DND-41 (cell line): ENCODE measurements around the gene PSMD3.
A peak's percentile ranks its signal among the peaks of the same experiment; 100 is the strongest.

Experiments
- ATAC-seq: fragments of 200-7000 bp; cut with Tn5 transposase; 3 replicates; pipeline ENCODE4 v1.9.1; 2021; ENCODE audit warnings: low read depth; ENCODE audit not compliant: insufficient read depth
- DNase-seq: peaks from one replicate; pipeline ENCODE4 v3.0.0-alpha.2; 2020
- H2AFZ ChIP-seq: 2 replicates; pipeline ENCODE4 v1.6.0; 2012; ENCODE audit warnings: low read depth, low read length
- H3K27ac ChIP-seq: 2 replicates; pipeline ENCODE4 v1.5.1; 2012; ENCODE audit warnings: low read length, inconsistent platforms
- H3K27me3 ChIP-seq: fragments of 200-600 bp; sonication (generic); 2 replicates; pipeline ENCODE4 v1.6.0; 2012; ENCODE audit warnings: low read length, mild to moderate bottlenecking, inconsistent platforms; ENCODE audit not compliant: insufficient read depth, poor library complexity
- H3K36me3 ChIP-seq: 2 replicates; pipeline ENCODE4 v1.5.1; 2012; ENCODE audit warnings: low read length, inconsistent platforms; ENCODE audit not compliant: insufficient read depth
- H3K4me1 ChIP-seq: 2 replicates; pipeline ENCODE4 v1.5.1; 2012; ENCODE audit warnings: mild to moderate bottlenecking, low read length; ENCODE audit not compliant: insufficient read depth
- H3K4me2 ChIP-seq: 2 replicates; pipeline ENCODE4 v1.6.0; 2012; ENCODE audit warnings: mild to moderate bottlenecking, moderate library complexity, low read length, inconsistent platforms; ENCODE audit not compliant: insufficient read depth
- H3K4me3 ChIP-seq, 2 experiments: fragments of 200-600 bp in 1 of 2; shearing (Covaris generic) in 1 of 2; 2 replicates each; pipeline ENCODE4 v1.5.1; 2012 to 2016; ENCODE audit warnings: inconsistent platforms in 2 of 2, low read length in 2 of 2, mild to moderate bottlenecking in 2 of 2, low read depth in 1 of 2, moderate library complexity in 1 of 2
- H3K79me2 ChIP-seq: 2 replicates; pipeline ENCODE4 v1.6.0; 2012; ENCODE audit warnings: low read length, inconsistent platforms; ENCODE audit not compliant: insufficient read depth
- H3K9ac ChIP-seq: 2 replicates; pipeline ENCODE4 v1.6.0; 2012; ENCODE audit warnings: low read depth, mild to moderate bottlenecking, inconsistent platforms, low read length, moderate library complexity
- H3K9me3 ChIP-seq: 2 replicates; pipeline ENCODE4 v1.5.1; 2012; ENCODE audit warnings: low read length, moderate library complexity, mild to moderate bottlenecking, inconsistent platforms; ENCODE audit not compliant: insufficient read depth, severe bottlenecking
- H4K20me1 ChIP-seq: 2 replicates; pipeline ENCODE4 v1.6.0; 2012; ENCODE audit warnings: low read length; ENCODE audit not compliant: insufficient read depth
- EZH2 ChIP-seq: IDR thresholded peaks from 3 replicates; pipeline ENCODE4 v1.6.1; 2012; ENCODE audit warnings: borderline replicate concordance, low read depth, mild to moderate bottlenecking, moderate library complexity, low read length, inconsistent platforms; ENCODE audit not compliant: severe bottlenecking
- TF ChIP-seq, protein P1 (sequence below): IDR thresholded peaks from 2 replicates; pipeline ENCODE4 v1.5.1; 2012; ENCODE audit warnings: borderline replicate concordance, low read length, moderate library complexity, mild to moderate bottlenecking; ENCODE audit not compliant: poor library complexity, severe bottlenecking; ENCODE audit errors: extremely low read depth

The PSMD3 gene

GRCh38 chr17:39939106-39939505, 41.5 kb upstream of the PSMD3 start:
- Histone ChIP-seq H3K27me3 (no peaks in the 10 kb centered on the region), H3K4me3 (no peak overlapping the region), H3K36me3 (no peaks in the 10 kb centered on the region), H2AFZ (no peak overlapping the region), H3K9ac (no peak overlapping the region), H4K20me1 (no peaks in the 10 kb centered on the region), H3K9me3 (no peaks in the 10 kb centered on the region), H3K27ac (no peak overlapping the region), H3K79me2 (no peaks in the 10 kb centered on the region), H3K4me2 (no peak overlapping the region), H3K4me1 (no peaks in the 10 kb centered on the region)
- TF ChIP-seq, protein P1, sequence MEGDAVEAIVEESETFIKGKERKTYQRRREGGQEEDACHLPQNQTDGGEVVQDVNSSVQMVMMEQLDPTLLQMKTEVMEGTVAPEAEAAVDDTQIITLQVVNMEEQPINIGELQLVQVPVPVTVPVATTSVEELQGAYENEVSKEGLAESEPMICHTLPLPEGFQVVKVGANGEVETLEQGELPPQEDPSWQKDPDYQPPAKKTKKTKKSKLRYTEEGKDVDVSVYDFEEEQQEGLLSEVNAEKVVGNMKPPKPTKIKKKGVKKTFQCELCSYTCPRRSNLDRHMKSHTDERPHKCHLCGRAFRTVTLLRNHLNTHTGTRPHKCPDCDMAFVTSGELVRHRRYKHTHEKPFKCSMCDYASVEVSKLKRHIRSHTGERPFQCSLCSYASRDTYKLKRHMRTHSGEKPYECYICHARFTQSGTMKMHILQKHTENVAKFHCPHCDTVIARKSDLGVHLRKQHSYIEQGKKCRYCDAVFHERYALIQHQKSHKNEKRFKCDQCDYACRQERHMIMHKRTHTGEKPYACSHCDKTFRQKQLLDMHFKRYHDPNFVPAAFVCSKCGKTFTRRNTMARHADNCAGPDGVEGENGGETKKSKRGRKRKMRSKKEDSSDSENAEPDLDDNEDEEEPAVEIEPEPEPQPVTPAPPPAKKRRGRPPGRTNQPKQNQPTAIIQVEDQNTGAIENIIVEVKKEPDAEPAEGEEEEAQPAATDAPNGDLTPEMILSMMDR: no peak
- TF ChIP-seq EZH2: no peak
- no peak for ATAC-seq
- no peak for DNase-seq

- peak; percentile 32 for DNase-seq
- no peak overlapping the region for H3K4me2 ChIP-seq
- H3K4me3 ChIP-seq: no peak overlapping the region
- H3K27me3 ChIP-seq: no peaks in the 10 kb centered on the region
- H3K9me3 ChIP-seq: no peaks in the 10 kb centered on the region
- no peak overlapping the region for H2AFZ ChIP-seq
- no peak overlapping the region for H3K27ac ChIP-seq
- H3K36me3 ChIP-seq: no peaks in the 10 kb centered on the region
- H4K20me1 ChIP-seq: no peaks in the 10 kb centered on the region
- H3K79me2 ChIP-seq: no peaks in the 10 kb centered on the region
- no peaks in the 10 kb centered on the region for H3K4me1 ChIP-seq
- no peak for TF ChIP-seq EZH2
- TF ChIP-seq, protein P1: peak; percentile 37
- H3K9ac ChIP-seq: no peak overlapping the region
- peak; percentile 81 for ATAC-seq
These were observed 40.8 kb upstream of the PSMD3 start for GRCh38 chr17:39939588-39940419.

GRCh38 chr17:39943702-39944392, 36.8 kb upstream of the PSMD3 start:
- Histone ChIP-seq H3K79me2 (no peaks in the 10 kb centered on the region), H3K27ac (no peak overlapping the region), H3K4me2 (no peak overlapping the region), H3K4me3 (no peak overlapping the region), H3K4me1 (no peaks in the 10 kb centered on the region), H3K27me3 (no peaks in the 10 kb centered on the region), H3K9ac (no peak overlapping the region), H4K20me1 (no peaks in the 10 kb centered on the region), H3K36me3 (no peaks in the 10 kb centered on the region), H2AFZ (no peak overlapping the region), H3K9me3 (no peaks in the 10 kb centered on the region)
- TF ChIP-seq, protein P1: no peak
- TF ChIP-seq EZH2: no peak
- ATAC-seq (no peak), DNase-seq (no peak)
